SK-N-SH (cell line): ENCODE results near the gene MT1M. TPM values are rescaled to one million over a fixed set of nuclear protein-coding genes. Genes with fewer than 3 reads are reported as not detected.

Source experiments
- CTCF ChIA-PET: fragments of 300-600, 350-600 bp; formaldehyde crosslinking; extraction: SDS; loops from one replicate; lab custom pipeline; 2021; lab: Yijun Ruan, JAX
- POLR2A ChIA-PET: fragments of 350-600 bp; sonication (Branson Sonifier 250); formaldehyde crosslinking; extraction: SDS; loops from one replicate; lab custom pipeline; 2020; ENCODE audit warnings: antibody characterized with exemption, inconsistent platforms; lab: Yijun Ruan, JAX
- DNase-seq: peaks from one replicate; pipeline ENCODE4 v3.0.0; 2012
- H2AFZ ChIP-seq: fragments of 200-600 bp; sonication (generic); 2 replicates; pipeline ENCODE4 v1.8.1; 2016; ENCODE audit warnings: antibody characterized with exemption, mild to moderate bottlenecking, low read depth
- H3F3A ChIP-seq: fragments of 200-600 bp; sonication (generic); replicated peaks from 2 replicates; pipeline ENCODE3; 2016; ENCODE audit warnings: antibody characterized with exemption, mild to moderate bottlenecking; ENCODE audit not compliant: insufficient read depth
- H3K27ac ChIP-seq, 2 experiments: fragments of 200-500 bp in 1 of 2; fragments of 200-600 bp in 1 of 2; sonication (Bioruptor generic) in 1 of 2; sonication (generic), shearing (Covaris generic) in 1 of 2; 2 replicates each; pipeline versions ENCODE4 v1.5.1 to v1.6.1; 2014 to 2016; ENCODE audit warnings: low read depth in 2 of 2, inconsistent platforms in 1 of 2, low read length in 1 of 2, mild to moderate bottlenecking in 1 of 2, mixed read lengths in 1 of 2
- H3K27me3 ChIP-seq: fragments of 200-600 bp; sonication (generic), shearing (Covaris generic); 2 replicates; pipeline ENCODE4 v1.6.1; 2016; ENCODE audit warnings: mixed run types; ENCODE audit not compliant: insufficient read depth
- H3K36me3 ChIP-seq, 2 experiments: fragments of 200-500 bp in 1 of 2; fragments of 200-600 bp in 1 of 2; sonication (Bioruptor generic) in 1 of 2; sonication (generic) in 1 of 2; replicated peaks in 1 of 2; 2 replicates each; pipeline versions ENCODE3 to v1.5.1; 2014 to 2016; ENCODE audit warnings: low read length in 1 of 2, mild to moderate bottlenecking in 1 of 2; ENCODE audit not compliant: insufficient read depth in 2 of 2, control insufficient read depth in 1 of 2
- H3K4me1 ChIP-seq, 2 experiments: fragments of 200-500 bp in 1 of 2; fragments of 200-600 bp in 1 of 2; sonication (Bioruptor generic) in 1 of 2; sonication (generic), shearing (Covaris generic) in 1 of 2; 2 replicates each; pipeline versions ENCODE4 v1.5.1 to v1.6.1; 2014 to 2016; ENCODE audit warnings: low read depth in 1 of 2, low read length in 1 of 2, mixed run types in 1 of 2; ENCODE audit not compliant: insufficient read depth in 2 of 2, control insufficient read depth in 1 of 2
- H3K4me2 ChIP-seq: fragments of 200-600 bp; sonication (generic), shearing (Covaris generic); 2 replicates; pipeline ENCODE4 v1.6.1; 2017; ENCODE audit warnings: mixed run types
- H3K4me3 ChIP-seq, 2 experiments: fragments of 200-500 bp in 1 of 2; fragments of 200-600 bp in 1 of 2; sonication (Bioruptor generic) in 1 of 2; sonication (generic), shearing (Covaris generic) in 1 of 2; 2 replicates each; pipeline versions ENCODE4 v1.5.1 to v1.8.1; 2014 to 2016; ENCODE audit warnings: low read depth in 2 of 2, inconsistent platforms in 1 of 2, low read length in 1 of 2, mild to moderate bottlenecking in 1 of 2, mixed read lengths in 1 of 2, moderate library complexity in 1 of 2
- H3K79me2 ChIP-seq: fragments of 200-600 bp; sonication (generic); 2 replicates; pipeline ENCODE4 v1.8.1; 2017; ENCODE audit warnings: mild to moderate bottlenecking; ENCODE audit not compliant: insufficient read depth
- H3K9ac ChIP-seq: fragments of 200-600 bp; sonication (generic); 2 replicates; pipeline ENCODE4 v1.6.1; 2017; ENCODE audit warnings: mixed run types
- H3K9me2 ChIP-seq: fragments of 200-600 bp; sonication (generic); 2 replicates; pipeline ENCODE4 v1.6.1; 2017; ENCODE audit warnings: mixed run types
- H3K9me3 ChIP-seq: fragments of 200-600 bp; sonication (generic); 2 replicates; pipeline ENCODE4 v1.6.1; 2017; ENCODE audit warnings: mixed run types, mild to moderate bottlenecking, moderate library complexity
- H4K20me1 ChIP-seq: fragments of 200-600 bp; sonication (generic); 2 replicates; pipeline ENCODE4 v1.6.1; 2017; ENCODE audit warnings: mild to moderate bottlenecking, mixed run types; ENCODE audit not compliant: insufficient read depth
- ELF1 ChIP-seq: IDR thresholded peaks from 2 replicates; pipeline ENCODE4 v1.4.0; 2012
- EP300 ChIP-seq, 2 experiments: IDR thresholded peaks; 2 replicates each; pipeline versions ENCODE4 v1.4.0 to v1.6.1; 2012; ENCODE audit warnings: borderline replicate concordance in 1 of 2, low read depth in 1 of 2, low read length in 1 of 2
- FOSL2 ChIP-seq: IDR thresholded peaks from 2 replicates; pipeline ENCODE4 v1.4.0; 2012; ENCODE audit warnings: low read depth, mild to moderate bottlenecking, moderate library complexity, borderline replicate concordance
- GABPA ChIP-seq: IDR thresholded peaks from 2 replicates; pipeline ENCODE4 v1.4.0; 2012; ENCODE audit warnings: low read depth, mild to moderate bottlenecking
- GATA2 ChIP-seq: sonication (generic); formaldehyde crosslinking; IDR thresholded peaks from 2 replicates; pipeline ENCODE4 v1.5.0; 2020; ENCODE audit warnings: mild to moderate bottlenecking, missing genetic modification reagents
- MEF2A ChIP-seq: IDR thresholded peaks from 2 replicates; pipeline ENCODE4 v1.4.0; 2012; ENCODE audit warnings: low read depth, borderline replicate concordance
- MXI1 ChIP-seq: IDR thresholded peaks from 2 replicates; pipeline ENCODE4 v1.6.1; 2012; ENCODE audit warnings: mild to moderate bottlenecking, low read depth, low read length, improper control_type of control experiment
- RAD21 ChIP-seq: IDR thresholded peaks from 2 replicates; pipeline ENCODE4 v1.6.1; 2012; ENCODE audit warnings: mild to moderate bottlenecking, low read length
- RFX5 ChIP-seq: IDR thresholded peaks from 2 replicates; pipeline ENCODE4 v1.6.1; 2012; ENCODE audit warnings: mild to moderate bottlenecking, improper control_type of control experiment, low read length
- RXRA ChIP-seq: IDR thresholded peaks from 2 replicates; pipeline ENCODE4 v1.4.0; 2012; ENCODE audit warnings: low read depth, mild to moderate bottlenecking, borderline replicate concordance
- SIN3A ChIP-seq: IDR thresholded peaks from 2 replicates; pipeline ENCODE4 v1.6.1; 2012; ENCODE audit warnings: low read depth, mild to moderate bottlenecking, low read length, moderate library complexity, borderline replicate concordance
- SMC3 ChIP-seq: IDR thresholded peaks from 2 replicates; pipeline ENCODE4 v1.6.1; 2012; ENCODE audit warnings: low read depth, low read length, improper control_type of control experiment
- YY1 ChIP-seq: IDR thresholded peaks from 2 replicates; pipeline ENCODE4 v1.4.0; 2012; ENCODE audit warnings: low read depth, mild to moderate bottlenecking
- WGBS: methylation state at CpG from one replicate; pipeline ENCODE4 v1.1.6; 2017; ENCODE audit warnings: low lambda C conversion rate; 5-methylcytosine and 5-hydroxymethylcytosine counted together
- polyA plus RNA-seq, 3 experiments: library from polyadenylated mRNA; depleted of rRNA; stranded (reverse); fragments of >200 nt; gene quantifications; 2 replicates each; pipeline ENCODE4 v1.2.3, GENCODE V29; 2012
- TF ChIP-seq, protein P1 (sequence below): fragments of 150-350 bp; IDR thresholded peaks from 2 replicates; pipeline ENCODE4 v1.6.1; 2017; ENCODE audit warnings: antibody characterized with exemption, low read length, low read depth, borderline replicate concordance
- TF ChIP-seq, protein P2 (sequence below): fragments of 200-600 bp; sonication (generic); IDR thresholded peaks from 2 replicates; pipeline ENCODE4 v1.6.1; 2017; ENCODE audit warnings: antibody characterized with exemption, mild to moderate bottlenecking, moderate library complexity
- TF ChIP-seq, protein P3 (sequence below): fragments of 150-350 bp; IDR thresholded peaks from 2 replicates; pipeline ENCODE4 v1.6.1; 2016; ENCODE audit warnings: mild to moderate bottlenecking, low read depth, low read length
- TF ChIP-seq, protein P4 (sequence below): IDR thresholded peaks from 2 replicates; pipeline ENCODE4 v1.6.1; 2012; ENCODE audit warnings: mild to moderate bottlenecking, low read depth, low read length, moderate library complexity
- TF ChIP-seq, protein P5 (sequence below): IDR thresholded peaks from 2 replicates; pipeline ENCODE4 v1.4.0; 2012; ENCODE audit warnings: low read depth, borderline replicate concordance

Gene MT1M
- polyA plus RNA-seq, 1 of the 3 experiments (the other 2 are of a cell fraction) = 1.3 TPM

DNA sequence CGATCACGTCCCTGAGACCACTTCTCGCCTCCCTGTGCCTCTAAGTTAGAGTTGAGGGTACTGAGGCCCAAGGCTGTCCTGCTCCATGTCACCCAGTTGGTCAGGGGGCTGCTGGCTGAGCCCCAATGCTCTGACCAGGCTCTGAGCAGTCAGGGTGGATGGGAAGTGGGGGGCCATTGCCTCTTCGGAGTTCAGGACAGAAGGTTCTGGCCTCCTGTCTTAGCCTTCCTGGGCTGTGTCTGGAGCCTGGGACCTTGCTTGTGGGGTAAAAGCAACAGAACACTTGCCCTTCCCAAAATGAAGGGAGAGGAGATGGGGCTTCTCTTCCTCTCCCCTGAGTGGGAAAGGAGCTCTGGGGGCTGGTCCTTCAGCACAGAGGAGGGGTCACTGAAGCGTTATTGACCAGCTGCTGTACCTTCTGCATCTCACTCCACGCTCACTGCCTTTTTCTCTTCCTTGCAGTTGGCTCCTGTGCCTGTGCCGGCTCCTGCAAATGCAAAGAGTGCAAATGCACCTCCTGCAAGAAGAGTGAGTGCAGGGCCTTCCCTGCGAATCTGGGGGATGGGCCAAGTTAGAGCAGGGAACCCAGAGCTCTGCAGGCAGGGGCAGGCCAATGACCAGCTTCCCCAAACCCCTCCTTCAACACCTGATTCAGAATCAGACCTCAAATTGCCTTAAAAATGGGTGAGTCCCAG lies 50.4 kb downstream of the MT1M start:
- Histone ChIP-seq H3K9me2 (no peaks in the 10 kb centered on the region), H3K27me3 (no peaks in the 10 kb centered on the region), H3K9ac (peak overlapping the region; percentile 75), H3K36me3 (no peaks in the 10 kb centered on the region), H3F3A (no peaks in the 10 kb centered on the region), H3K4me1 (peaks cover 0 to 26% of the 10 kb centered on the region in 2 experiments; a peak in 2 of 4 replicates), H3K27ac (peak overlapping the region; percentile 56 to 64; a peak in 3 of 4 replicates), H2AFZ (peak overlapping the region; percentile 90), H4K20me1 (no peaks in the 10 kb centered on the region), H3K4me3 (peak overlapping the region; percentile 62 to 69), H3K4me2 (peak overlapping the region; percentile 93), H3K9me3 (no peaks in the 10 kb centered on the region), H3K79me2 (peaks cover 9% of the 10 kb centered on the region; the same call in 1 of the 2 replicates)
- WGBS = 38% methylated on average over 7 of the region's 8 CpGs
- DNase-seq = no peak
- no peak for TF ChIP-seq RXRA
- TF ChIP-seq, protein P1, sequence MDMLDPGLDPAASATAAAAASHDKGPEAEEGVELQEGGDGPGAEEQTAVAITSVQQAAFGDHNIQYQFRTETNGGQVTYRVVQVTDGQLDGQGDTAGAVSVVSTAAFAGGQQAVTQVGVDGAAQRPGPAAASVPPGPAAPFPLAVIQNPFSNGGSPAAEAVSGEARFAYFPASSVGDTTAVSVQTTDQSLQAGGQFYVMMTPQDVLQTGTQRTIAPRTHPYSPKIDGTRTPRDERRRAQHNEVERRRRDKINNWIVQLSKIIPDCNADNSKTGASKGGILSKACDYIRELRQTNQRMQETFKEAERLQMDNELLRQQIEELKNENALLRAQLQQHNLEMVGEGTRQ = no peak
- TF ChIP-seq, protein P2, sequence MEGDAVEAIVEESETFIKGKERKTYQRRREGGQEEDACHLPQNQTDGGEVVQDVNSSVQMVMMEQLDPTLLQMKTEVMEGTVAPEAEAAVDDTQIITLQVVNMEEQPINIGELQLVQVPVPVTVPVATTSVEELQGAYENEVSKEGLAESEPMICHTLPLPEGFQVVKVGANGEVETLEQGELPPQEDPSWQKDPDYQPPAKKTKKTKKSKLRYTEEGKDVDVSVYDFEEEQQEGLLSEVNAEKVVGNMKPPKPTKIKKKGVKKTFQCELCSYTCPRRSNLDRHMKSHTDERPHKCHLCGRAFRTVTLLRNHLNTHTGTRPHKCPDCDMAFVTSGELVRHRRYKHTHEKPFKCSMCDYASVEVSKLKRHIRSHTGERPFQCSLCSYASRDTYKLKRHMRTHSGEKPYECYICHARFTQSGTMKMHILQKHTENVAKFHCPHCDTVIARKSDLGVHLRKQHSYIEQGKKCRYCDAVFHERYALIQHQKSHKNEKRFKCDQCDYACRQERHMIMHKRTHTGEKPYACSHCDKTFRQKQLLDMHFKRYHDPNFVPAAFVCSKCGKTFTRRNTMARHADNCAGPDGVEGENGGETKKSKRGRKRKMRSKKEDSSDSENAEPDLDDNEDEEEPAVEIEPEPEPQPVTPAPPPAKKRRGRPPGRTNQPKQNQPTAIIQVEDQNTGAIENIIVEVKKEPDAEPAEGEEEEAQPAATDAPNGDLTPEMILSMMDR = no peak
- no peak for TF ChIP-seq SIN3A
- TF ChIP-seq, protein P3, sequence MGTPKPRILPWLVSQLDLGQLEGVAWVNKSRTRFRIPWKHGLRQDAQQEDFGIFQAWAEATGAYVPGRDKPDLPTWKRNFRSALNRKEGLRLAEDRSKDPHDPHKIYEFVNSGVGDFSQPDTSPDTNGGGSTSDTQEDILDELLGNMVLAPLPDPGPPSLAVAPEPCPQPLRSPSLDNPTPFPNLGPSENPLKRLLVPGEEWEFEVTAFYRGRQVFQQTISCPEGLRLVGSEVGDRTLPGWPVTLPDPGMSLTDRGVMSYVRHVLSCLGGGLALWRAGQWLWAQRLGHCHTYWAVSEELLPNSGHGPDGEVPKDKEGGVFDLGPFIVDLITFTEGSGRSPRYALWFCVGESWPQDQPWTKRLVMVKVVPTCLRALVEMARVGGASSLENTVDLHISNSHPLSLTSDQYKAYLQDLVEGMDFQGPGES = no peak
- no peak for TF ChIP-seq SMC3
- TF ChIP-seq, protein P4, sequence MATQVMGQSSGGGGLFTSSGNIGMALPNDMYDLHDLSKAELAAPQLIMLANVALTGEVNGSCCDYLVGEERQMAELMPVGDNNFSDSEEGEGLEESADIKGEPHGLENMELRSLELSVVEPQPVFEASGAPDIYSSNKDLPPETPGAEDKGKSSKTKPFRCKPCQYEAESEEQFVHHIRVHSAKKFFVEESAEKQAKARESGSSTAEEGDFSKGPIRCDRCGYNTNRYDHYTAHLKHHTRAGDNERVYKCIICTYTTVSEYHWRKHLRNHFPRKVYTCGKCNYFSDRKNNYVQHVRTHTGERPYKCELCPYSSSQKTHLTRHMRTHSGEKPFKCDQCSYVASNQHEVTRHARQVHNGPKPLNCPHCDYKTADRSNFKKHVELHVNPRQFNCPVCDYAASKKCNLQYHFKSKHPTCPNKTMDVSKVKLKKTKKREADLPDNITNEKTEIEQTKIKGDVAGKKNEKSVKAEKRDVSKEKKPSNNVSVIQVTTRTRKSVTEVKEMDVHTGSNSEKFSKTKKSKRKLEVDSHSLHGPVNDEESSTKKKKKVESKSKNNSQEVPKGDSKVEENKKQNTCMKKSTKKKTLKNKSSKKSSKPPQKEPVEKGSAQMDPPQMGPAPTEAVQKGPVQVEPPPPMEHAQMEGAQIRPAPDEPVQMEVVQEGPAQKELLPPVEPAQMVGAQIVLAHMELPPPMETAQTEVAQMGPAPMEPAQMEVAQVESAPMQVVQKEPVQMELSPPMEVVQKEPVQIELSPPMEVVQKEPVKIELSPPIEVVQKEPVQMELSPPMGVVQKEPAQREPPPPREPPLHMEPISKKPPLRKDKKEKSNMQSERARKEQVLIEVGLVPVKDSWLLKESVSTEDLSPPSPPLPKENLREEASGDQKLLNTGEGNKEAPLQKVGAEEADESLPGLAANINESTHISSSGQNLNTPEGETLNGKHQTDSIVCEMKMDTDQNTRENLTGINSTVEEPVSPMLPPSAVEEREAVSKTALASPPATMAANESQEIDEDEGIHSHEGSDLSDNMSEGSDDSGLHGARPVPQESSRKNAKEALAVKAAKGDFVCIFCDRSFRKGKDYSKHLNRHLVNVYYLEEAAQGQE = no peak
- TF ChIP-seq, protein P5, sequence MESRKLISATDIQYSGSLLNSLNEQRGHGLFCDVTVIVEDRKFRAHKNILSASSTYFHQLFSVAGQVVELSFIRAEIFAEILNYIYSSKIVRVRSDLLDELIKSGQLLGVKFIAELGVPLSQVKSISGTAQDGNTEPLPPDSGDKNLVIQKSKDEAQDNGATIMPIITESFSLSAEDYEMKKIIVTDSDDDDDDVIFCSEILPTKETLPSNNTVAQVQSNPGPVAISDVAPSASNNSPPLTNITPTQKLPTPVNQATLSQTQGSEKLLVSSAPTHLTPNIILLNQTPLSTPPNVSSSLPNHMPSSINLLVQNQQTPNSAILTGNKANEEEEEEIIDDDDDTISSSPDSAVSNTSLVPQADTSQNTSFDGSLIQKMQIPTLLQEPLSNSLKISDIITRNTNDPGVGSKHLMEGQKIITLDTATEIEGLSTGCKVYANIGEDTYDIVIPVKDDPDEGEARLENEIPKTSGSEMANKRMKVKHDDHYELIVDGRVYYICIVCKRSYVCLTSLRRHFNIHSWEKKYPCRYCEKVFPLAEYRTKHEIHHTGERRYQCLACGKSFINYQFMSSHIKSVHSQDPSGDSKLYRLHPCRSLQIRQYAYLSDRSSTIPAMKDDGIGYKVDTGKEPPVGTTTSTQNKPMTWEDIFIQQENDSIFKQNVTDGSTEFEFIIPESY = no peak
- no peak for TF ChIP-seq MEF2A
- no peak for TF ChIP-seq GABPA
- TF ChIP-seq ELF1 = no peak
- no peak for TF ChIP-seq RAD21
- TF ChIP-seq MXI1 = no peak
- TF ChIP-seq FOSL2 = no peak
- no peak for TF ChIP-seq EP300 (IDR thresholded peaks at IDR 0.05; ENCODE audit: borderline replicate concordance in 1 of 2, low read depth in 1 of 2, low read length in 1 of 2)
- TF ChIP-seq RFX5 = no peak
- no peak for TF ChIP-seq YY1
- no peak for TF ChIP-seq GATA2 (CRISPR knock-in tag)
- POLR2A ChIA-PET = interaction anchor here (1.5 to 1.9 kb wide), 2 partner anchors 57 to 72 kb away, joined by 3 to 6 read pairs; partner anchors contain the start of gene MT1E
- CTCF ChIA-PET = interaction anchor here (1.1 to 6.1 kb wide), 4 partner anchors 19 to 82 kb away, joined by 3 to 41 read pairs (median 7); no protein-coding TSS in a partner anchor
